Urothelium cell line (cell line): ENCODE data around the gene ELN.
A peak's percentile ranks its signal among the peaks of the same experiment; 100 is the strongest.

Source experiments
- DNase-seq: peaks from one replicate; pipeline ENCODE4 v3.0.0; 2011; ENCODE audit warnings: low spot score, mixed read lengths
- FAIRE-seq: peaks from 2 replicates; lab custom pipeline; 2011; peaks lifted over from hg19 to GRCh38; lab: Jason Lieb, UNC

ELN gene

GRCh38 chr7:74084722-74085578 lies 57.0 kb downstream of the ELN start:
- no peak for FAIRE-seq
- no peak for DNase-seq

- no peak for DNase-seq
Measured at GRCh38 chr7:74087791-74088453, 59.9 kb downstream of the ELN start.

GRCh38 chr7:74092321-74092963 lies 64.5 kb downstream of the ELN start:
- FAIRE-seq (no peak), DNase-seq (no peak)

More at GRCh38 chr7:74087791-74088453, 59.9 kb downstream of the ELN start:
- no peak for FAIRE-seq

- FAIRE-seq (no peak), DNase-seq (no peak)
Measured at GRCh38 chr7:74092964-74093471, 65.0 kb downstream of the ELN start.

- no peak for FAIRE-seq
- DNase-seq, result no peak
Measured at GRCh38 chr7:74093671-74094223, 65.8 kb downstream of the ELN start.

- DNase-seq, result peak; percentile 91
Measured at GRCh38 chr7:74094224-74095101, 66.5 kb downstream of the ELN start.

GRCh38 chr7:74095135-74095534 lies 67.2 kb downstream of the ELN start:
- DNase-seq, result no peak
- no peak for FAIRE-seq

More at GRCh38 chr7:74094224-74095101, 66.5 kb downstream of the ELN start:
- peak; percentile 86 for FAIRE-seq

- FAIRE-seq, result no peak
- DNase-seq, result peak; percentile 57
Measured at GRCh38 chr7:74097937-74098614, 70.1 kb downstream of the ELN start.

- FAIRE-seq (no peak), DNase-seq (no peak)
Measured at GRCh38 chr7:74099031-74099430, 71.1 kb downstream of the ELN start.

GRCh38 chr7:74101061-74101681 lies 73.2 kb downstream of the ELN start:
- DNase-seq (no peak), FAIRE-seq (no peak)

GRCh38 chr7:74103219-74103772 lies 75.3 kb downstream of the ELN start:
- no peak for DNase-seq
- no peak for FAIRE-seq

- FAIRE-seq (no peak), DNase-seq (peak; percentile 44)
Measured at GRCh38 chr7:74104702-74105101, 76.7 kb downstream of the ELN start.

- FAIRE-seq (no peak), DNase-seq (no peak)
Measured at GRCh38 chr7:74105992-74106391, 78.0 kb downstream of the ELN start.

GRCh38 chr7:74106846-74107245 lies 78.9 kb downstream of the ELN start:
- DNase-seq (no peak), FAIRE-seq (no peak)

- FAIRE-seq (no peak), DNase-seq (no peak)
Measured at GRCh38 chr7:74115326-74115725, 87.4 kb downstream of the ELN start.

GRCh38 chr7:74116356-74116755 lies 88.4 kb downstream of the ELN start:
- no peak for DNase-seq
- FAIRE-seq, result no peak
